Measurements from ENCODE around the gene ANXA10. TPM values are rescaled to one million over a fixed set of nuclear protein-coding genes. Genes with fewer than 3 reads are reported as not detected.

The ANXA10 gene
- total and polyA plus RNA-seq, 4 experiments from 2014 or later, result not detected

DNA sequence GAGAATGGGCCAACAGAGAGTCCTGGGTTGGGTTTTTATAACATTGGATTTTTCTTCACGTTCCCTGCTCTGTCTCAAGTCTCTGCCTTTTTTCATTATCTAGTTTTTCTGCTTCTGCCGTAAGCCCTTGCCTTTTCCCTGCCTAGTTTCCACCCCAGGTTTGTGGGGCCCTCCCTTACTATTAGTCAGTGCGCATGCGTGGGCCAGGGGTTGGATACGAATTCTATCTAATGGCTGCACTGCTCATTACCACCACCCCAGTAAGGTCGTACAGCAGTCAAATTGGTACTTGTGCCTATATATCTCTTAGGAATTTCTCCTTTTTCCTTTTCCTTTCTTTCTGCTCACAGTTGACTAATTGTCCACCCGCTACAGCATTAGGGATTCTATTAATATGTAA, 49.4 kb downstream of the ANXA10 start:
- Mint-ChIP-seq H3K27me3 (peaks cover 0 to 10% of the 10 kb centered on the region in 2 donors), H3K4me3 (no peak overlapping the region), H3K4me1 (no peaks in the 10 kb centered on the region), H3K9me3 (no peaks in the 10 kb centered on the region), H3K36me3 (no peaks in the 10 kb centered on the region), H3K27ac (no peak overlapping the region)
- Histone ChIP-seq H3K4me1 (ENCODE audit: insufficient read depth, low read length) (no peaks in the 10 kb centered on the region), H3K9me3 (ENCODE audit: control insufficient read depth in 1 of 2, low read length in 2 of 2) (no peaks in the 10 kb centered on the region), H3K27me3 (ENCODE audit: insufficient read depth, low read length) (no peaks in the 10 kb centered on the region), H3K4me3 (ENCODE audit: low read length in 2 of 2) (no peak overlapping the region), H3K36me3 (ENCODE audit: insufficient read depth, low read length) (no peaks in the 10 kb centered on the region), H3K27ac (ENCODE audit: low read depth, low read length) (no peak overlapping the region)
- intact Hi-C loops (cut with micrococcal nuclease), result no loop called here
- POLR2A ChIA-PET (ENCODE audit: partially characterized antibody), result no interaction called here
- CTCF ChIA-PET (ENCODE audit: partially characterized antibody), result no interaction called here
- DNase-seq, result no peak

DNA sequence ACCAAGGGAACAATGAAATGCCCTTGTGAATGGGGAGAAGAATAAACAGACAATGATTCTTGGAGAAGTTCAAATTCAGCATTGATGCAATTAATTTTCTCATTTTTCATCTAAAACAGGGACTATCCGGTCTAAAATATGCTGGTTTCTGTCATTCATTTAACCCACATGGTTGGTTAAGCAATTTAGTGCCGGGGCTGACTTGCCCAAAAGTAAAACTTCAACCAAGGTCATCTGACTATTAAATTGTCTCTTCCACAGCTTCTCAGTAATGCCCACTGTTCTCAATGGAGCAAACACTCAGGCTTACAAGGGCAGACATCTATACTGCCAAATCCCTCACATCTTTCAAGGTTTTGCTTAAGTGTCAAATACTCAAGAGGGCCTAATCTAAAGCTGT, 51.3 kb downstream of the ANXA10 start:
- Mint-ChIP-seq H3K27me3 (peaks cover 0 to 10% of the 10 kb centered on the region in 2 donors), H3K4me3 (no peak overlapping the region), H3K27ac (no peak overlapping the region), H3K4me1 (no peaks in the 10 kb centered on the region), H3K36me3 (no peaks in the 10 kb centered on the region), H3K9me3 (no peaks in the 10 kb centered on the region)
- Histone ChIP-seq H3K4me3 (ENCODE audit: low read length in 2 of 2) (no peak overlapping the region), H3K36me3 (ENCODE audit: insufficient read depth, low read length) (no peaks in the 10 kb centered on the region), H3K27ac (ENCODE audit: low read depth, low read length) (no peak overlapping the region), H3K9me3 (ENCODE audit: control insufficient read depth in 1 of 2, low read length in 2 of 2) (no peaks in the 10 kb centered on the region), H3K4me1 (ENCODE audit: insufficient read depth, low read length) (no peaks in the 10 kb centered on the region), H3K27me3 (ENCODE audit: insufficient read depth, low read length) (no peaks in the 10 kb centered on the region)
- no peak for DNase-seq
- intact Hi-C loops (cut with micrococcal nuclease), result no loop called here
- ChIA-PET POLR2A (ENCODE audit: partially characterized antibody) (interaction anchor here (0.6 kb wide), 1 partner anchor 739 kb away, joined by 3 read pairs; no protein-coding TSS in a partner anchor), CTCF (ENCODE audit: partially characterized antibody) (interaction anchor here (0.8 to 1.8 kb wide), 2 partner anchors 10 kb away, joined by 4 read pairs; no protein-coding TSS in a partner anchor)

DNA sequence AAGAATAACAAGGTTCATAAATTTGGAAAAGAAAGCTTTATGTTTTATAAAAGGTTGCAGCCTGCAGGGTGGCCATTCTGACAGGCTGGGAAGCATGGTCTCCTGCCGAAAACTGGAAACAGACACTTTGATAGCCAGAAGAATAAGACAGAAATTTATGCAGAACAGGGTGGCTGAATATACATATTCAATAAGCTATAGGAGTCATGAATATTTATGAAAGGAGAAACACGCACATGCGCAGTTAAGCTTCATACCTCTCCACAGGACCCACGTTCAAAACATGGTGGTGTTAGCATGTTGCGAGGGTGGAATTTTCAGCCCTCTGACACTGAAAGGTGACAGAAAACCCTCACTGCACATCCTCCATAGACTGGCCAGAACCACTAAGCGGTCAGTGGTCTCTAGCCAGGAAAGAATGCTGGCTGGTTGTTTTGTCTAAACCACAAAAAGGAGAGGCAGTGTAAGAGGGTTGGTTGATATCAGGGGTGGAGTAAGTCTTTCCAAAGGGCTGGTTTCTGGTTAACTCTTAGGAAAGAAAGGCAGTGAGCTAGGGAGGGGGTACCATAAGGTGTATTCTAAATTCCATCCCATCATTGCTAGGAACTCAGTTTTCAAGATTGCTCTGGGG, 58.2 kb downstream of the ANXA10 start:
- Mint-ChIP-seq H3K4me3 (no peak overlapping the region), H3K36me3 (no peaks in the 10 kb centered on the region), H3K9me3 (no peaks in the 10 kb centered on the region), H3K27ac (no peak overlapping the region), H3K27me3 (peaks cover 1 to 2% of the 10 kb centered on the region in 2 donors), H3K4me1 (peaks cover 0 to 5% (median under 1%) of the 10 kb centered on the region in 4 donors)
- peaks cover 7% of the 10 kb centered on the region for H3K4me1 ChIP-seq (ENCODE audit: insufficient read depth, low read length)
- ChIA-PET POLR2A (ENCODE audit: partially characterized antibody) (no interaction called here), CTCF (ENCODE audit: partially characterized antibody) (interaction anchor here (1.0 to 1.3 kb wide), 3 partner anchors 10 to 1128 kb away, joined by 3 to 4 read pairs (median 3); no protein-coding TSS in a partner anchor)
- H3K27me3 ChIP-seq (ENCODE audit: insufficient read depth, low read length), result no peaks in the 10 kb centered on the region
- DNase-seq, result no peak
- intact Hi-C loops (cut with micrococcal nuclease), result loop anchor here (5.0 kb wide), 1 partner anchor 1983 kb away; no protein-coding TSS in a partner anchor
- no peak overlapping the region for H3K4me3 ChIP-seq (ENCODE audit: low read length in 2 of 2)
- H3K9me3 ChIP-seq (ENCODE audit: control insufficient read depth in 1 of 2, low read length in 2 of 2), result no peaks in the 10 kb centered on the region
- H3K27ac ChIP-seq (ENCODE audit: low read depth, low read length), result no peak overlapping the region
- no peaks in the 10 kb centered on the region for H3K36me3 ChIP-seq (ENCODE audit: insufficient read depth, low read length)

DNA sequence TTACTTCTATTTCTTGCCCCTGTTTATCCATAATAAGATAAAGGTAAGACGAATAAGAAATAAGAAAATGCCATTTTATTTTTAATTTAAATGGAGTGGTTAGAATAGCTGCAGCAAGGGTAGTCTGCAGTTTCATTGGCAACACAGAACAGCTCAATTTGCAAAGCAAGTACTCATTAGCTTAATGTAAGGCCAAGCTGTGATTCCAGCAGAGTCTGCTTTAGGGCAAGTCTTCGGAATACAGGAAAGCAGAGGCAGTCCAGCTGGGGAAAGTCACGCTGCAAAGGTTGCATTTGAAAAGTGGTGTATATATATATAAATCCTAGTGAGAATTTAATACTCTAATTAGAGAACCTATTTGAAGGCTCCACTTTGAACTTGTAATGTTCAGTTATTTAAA, 59.0 kb downstream of the ANXA10 start:
- H3K36me3 Mint-ChIP-seq, result no peaks in the 10 kb centered on the region
- Histone ChIP-seq H3K9me3 (ENCODE audit: control insufficient read depth in 1 of 2, low read length in 2 of 2) (no peaks in the 10 kb centered on the region), H3K27me3 (ENCODE audit: insufficient read depth, low read length) (no peaks in the 10 kb centered on the region), H3K36me3 (ENCODE audit: insufficient read depth, low read length) (no peaks in the 10 kb centered on the region), H3K27ac (ENCODE audit: low read depth, low read length) (no peak overlapping the region), H3K4me3 (ENCODE audit: low read length in 2 of 2) (no peak overlapping the region), H3K4me1 (ENCODE audit: insufficient read depth, low read length) (peaks cover 7% of the 10 kb centered on the region)
- H3K4me3 Mint-ChIP-seq, result no peak overlapping the region
- peaks cover 1 to 2% of the 10 kb centered on the region in 2 donors for H3K27me3 Mint-ChIP-seq
- ChIA-PET CTCF (ENCODE audit: partially characterized antibody) (interaction anchor here (1.3 kb wide), 1 partner anchor 1129 kb away, joined by 3 read pairs; no protein-coding TSS in a partner anchor), POLR2A (ENCODE audit: partially characterized antibody) (no interaction called here)
- no peaks in the 10 kb centered on the region for H3K9me3 Mint-ChIP-seq
- DNase-seq, result no peak
- H3K27ac Mint-ChIP-seq, result no peak overlapping the region
- H3K4me1 Mint-ChIP-seq, result peaks cover 0 to 5% (median under 1%) of the 10 kb centered on the region in 4 donors
- intact Hi-C loops (cut with micrococcal nuclease), result loop anchor here (5.0 kb wide), 1 partner anchor 1984 kb away; no protein-coding TSS in a partner anchor

DNA sequence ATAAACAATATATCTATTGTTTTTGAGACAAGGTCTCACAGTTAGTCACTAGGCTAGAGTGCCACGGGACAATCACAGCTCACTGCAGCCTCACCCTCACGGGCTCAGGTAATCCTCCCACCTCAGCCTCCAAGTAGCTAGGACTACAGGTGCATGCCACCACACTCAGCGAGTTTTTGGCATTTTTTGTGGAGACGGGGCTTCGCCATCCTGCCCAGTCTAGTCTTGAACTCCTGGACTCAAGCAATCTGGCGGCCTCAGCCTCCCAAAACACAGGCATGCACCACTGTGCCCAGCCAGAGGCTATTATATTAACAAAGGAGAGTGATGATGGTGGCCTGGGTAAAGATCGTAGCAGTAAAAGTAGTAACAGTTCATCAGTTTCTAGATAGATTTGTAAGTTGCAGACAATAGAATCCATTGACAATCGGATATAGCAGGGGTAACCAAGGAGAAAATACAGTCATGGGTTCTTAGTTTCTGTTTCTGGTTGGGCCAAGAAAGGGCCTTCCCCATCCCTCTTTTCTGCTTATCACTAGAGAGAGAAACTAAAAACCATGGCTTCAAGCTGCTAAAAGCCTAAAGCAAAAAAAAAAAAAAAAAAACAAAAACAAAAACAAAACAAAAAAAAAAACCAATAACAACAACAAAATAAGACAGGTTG, 60.6 kb downstream of the ANXA10 start:
- Mint-ChIP-seq H3K27ac (peak overlapping the region in 1 of 7 donors; percentile 8), H3K4me1 (peaks cover 0 to 5% (median under 1%) of the 10 kb centered on the region in 4 donors), H3K36me3 (no peaks in the 10 kb centered on the region), H3K27me3 (peaks cover 1 to 2% of the 10 kb centered on the region in 2 donors), H3K4me3 (peak overlapping the region in 7 of 8 donors; percentile 14 to 73 (median 65)), H3K9me3 (no peaks in the 10 kb centered on the region)
- no peak overlapping the region for H3K4me3 ChIP-seq (ENCODE audit: low read length in 2 of 2)
- no peaks in the 10 kb centered on the region for H3K36me3 ChIP-seq (ENCODE audit: insufficient read depth, low read length)
- no peak for DNase-seq
- no peaks in the 10 kb centered on the region for H3K27me3 ChIP-seq (ENCODE audit: insufficient read depth, low read length)
- H3K9me3 ChIP-seq (ENCODE audit: control insufficient read depth in 1 of 2, low read length in 2 of 2), result no peaks in the 10 kb centered on the region
- ChIA-PET CTCF (ENCODE audit: partially characterized antibody) (interaction anchor here (0.5 to 2.1 kb wide), 15 partner anchors 9 to 1899 kb away, joined by 3 to 7 read pairs (median 4); no protein-coding TSS in a partner anchor), POLR2A (ENCODE audit: partially characterized antibody) (no interaction called here)
- intact Hi-C loops (cut with micrococcal nuclease), result loop anchor here (5.0 kb wide), 1 partner anchor 1986 kb away; no protein-coding TSS in a partner anchor
- H3K27ac ChIP-seq (ENCODE audit: low read depth, low read length), result no peak overlapping the region
- peaks cover 7% of the 10 kb centered on the region for H3K4me1 ChIP-seq (ENCODE audit: insufficient read depth, low read length)

DNA sequence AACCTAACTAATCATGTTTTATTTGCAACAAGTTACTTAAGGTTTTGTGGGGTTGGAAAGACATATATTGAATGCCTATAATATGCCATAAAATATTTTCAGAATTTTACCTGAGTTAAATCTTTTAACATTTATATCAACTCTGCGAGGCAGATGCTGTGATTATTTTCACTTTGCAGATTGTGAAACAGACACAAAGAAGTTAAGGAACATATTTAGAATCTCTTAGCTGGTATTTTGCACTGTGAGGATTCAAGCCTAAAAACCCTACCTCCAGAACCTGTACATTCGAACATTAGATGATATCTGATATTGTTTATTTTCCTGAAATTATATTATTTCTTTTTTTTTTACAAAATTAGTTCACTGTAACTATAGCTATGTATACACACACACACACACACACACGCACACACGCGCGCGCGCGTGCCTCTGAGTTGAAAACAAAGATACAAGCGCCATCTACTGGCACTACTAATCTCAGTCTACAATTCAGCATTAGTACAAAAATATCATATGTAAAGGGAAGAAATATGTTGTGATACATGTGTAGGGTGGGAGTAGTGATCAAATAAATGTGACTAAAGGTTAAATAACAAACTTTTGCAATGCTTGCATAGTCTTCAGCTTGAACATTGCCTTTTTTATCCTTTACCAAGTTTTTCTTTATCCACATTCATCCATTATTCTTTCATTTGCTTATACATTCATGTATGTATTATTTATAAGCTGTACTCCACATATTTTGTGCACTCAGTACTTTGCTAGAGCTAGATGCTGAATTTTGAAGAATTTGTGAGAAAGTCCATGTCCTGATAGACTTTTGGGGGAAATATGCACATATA, 61.5 kb downstream of the ANXA10 start:
- Mint-ChIP-seq H3K9me3 (peaks cover 0 to 3% (median 0%) of the 10 kb centered on the region in 8 donors), H3K4me1 (peaks cover 0 to 5% (median under 1%) of the 10 kb centered on the region in 4 donors), H3K4me3 (peak overlapping the region in 7 of 8 donors; percentile 37 to 73 (median 65)), H3K27ac (peak overlapping the region in 1 of 7 donors; percentile 18), H3K27me3 (peaks cover 1 to 2% of the 10 kb centered on the region in 2 donors), H3K36me3 (no peaks in the 10 kb centered on the region)
- intact Hi-C loops (cut with micrococcal nuclease), result loop anchor here (5.0 kb wide), 1 partner anchor 1987 kb away; no protein-coding TSS in a partner anchor
- Histone ChIP-seq H3K4me1 (ENCODE audit: insufficient read depth, low read length) (peaks cover 7% of the 10 kb centered on the region), H3K27me3 (ENCODE audit: insufficient read depth, low read length) (no peaks in the 10 kb centered on the region), H3K4me3 (ENCODE audit: low read length in 2 of 2) (no peak overlapping the region), H3K36me3 (ENCODE audit: insufficient read depth, low read length) (no peaks in the 10 kb centered on the region), H3K27ac (ENCODE audit: low read depth, low read length) (no peak overlapping the region), H3K9me3 (ENCODE audit: control insufficient read depth in 1 of 2, low read length in 2 of 2) (no peaks in the 10 kb centered on the region)
- POLR2A ChIA-PET (ENCODE audit: partially characterized antibody), result no interaction called here
- CTCF ChIA-PET (ENCODE audit: partially characterized antibody), result interaction anchor here (0.5 to 2.1 kb wide), 15 partner anchors 9 to 1133 kb away, joined by 3 to 7 read pairs (median 4); no protein-coding TSS in a partner anchor
- DNase-seq, result peak; percentile 52 to 73 (median 54)

All from CD4-positive, alpha-beta memory T cell (primary cell).